Measurements from ENCODE around the gene HES4.
"Not testable (repeated sequence)": the region's sequence is repeated elsewhere in the genome, so short reads cannot be mapped to it uniquely, and the experiment has no call there.

The HES4 gene

GRCh38 chr1:1017397-1018320, 17.8 kb upstream of the HES4 start:
- not testable (repeated sequence) for DNase-seq (ENCODE audit: low spot score)

GRCh38 chr1:1014799-1015681, 15.1 kb upstream of the HES4 start:
- DNase-seq (ENCODE audit: low spot score) = no peak

- no peak for DNase-seq (ENCODE audit: low spot score)
Observed at GRCh38 chr1:1013922-1014648, 14.2 kb upstream of the HES4 start.

GRCh38 chr1:1013105-1013921, 13.4 kb upstream of the HES4 start, which contains the start of gene ISG15:
ISG15 (plus strand) TSS chr1:1013497; CDS start chr1:1013574, 77 bp downstream.
- peak; percentile 91 for DNase-seq (ENCODE audit: low spot score)

- DNase-seq (ENCODE audit: low spot score) = not testable (repeated sequence)
Observed at GRCh38 chr1:1012736-1013104, 12.8 kb upstream of the HES4 start.

- no peak for DNase-seq (ENCODE audit: low spot score)
Observed at GRCh38 chr1:1011396-1011949, 11.6 kb upstream of the HES4 start.

- not testable (repeated sequence) for DNase-seq (ENCODE audit: low spot score)
Observed at GRCh38 chr1:1010131-1010530, 10.2 kb upstream of the HES4 start.

- DNase-seq (ENCODE audit: low spot score) = peak; percentile 64
Observed at GRCh38 chr1:1006305-1007159, 6.6 kb upstream of the HES4 start.

GRCh38 chr1:1005774-1006304, 5.9 kb upstream of the HES4 start:
- DNase-seq (ENCODE audit: low spot score) = no peak

- peak; percentile 74 for DNase-seq (ENCODE audit: low spot score)
Observed at GRCh38 chr1:1004780-1005697, 5.1 kb upstream of the HES4 start.

GRCh38 chr1:1004420-1004779, 4.5 kb upstream of the HES4 start:
- no peak for DNase-seq (ENCODE audit: low spot score)

GRCh38 chr1:1003618-1004419, 3.9 kb upstream of the HES4 start:
- no peak for DNase-seq (ENCODE audit: low spot score)

- DNase-seq (ENCODE audit: low spot score) = peak; percentile 66
Observed at GRCh38 chr1:1001057-1001783, 1.3 kb upstream of the HES4 start.

- DNase-seq (ENCODE audit: low spot score) = peak; percentile 92
Observed at GRCh38 chr1:1000357-1001056, 610 bp upstream of the HES4 start.

- DNase-seq (ENCODE audit: low spot score) = peak; percentile 76
Observed at GRCh38 chr1:998995-999724, 737 bp downstream of the HES4 start.

GRCh38 chr1:998745-998994, 1.2 kb downstream of the HES4 start:
- DNase-seq (ENCODE audit: low spot score) = no peak
